ENCODE results near the gene GABRR3. TPM values are rescaled to one million over a fixed set of nuclear protein-coding genes. Genes with fewer than 3 reads are reported as not detected.

GABRR3 gene
- total RNA-seq, 1 experiment from 2014 or later: not detected

DNA sequence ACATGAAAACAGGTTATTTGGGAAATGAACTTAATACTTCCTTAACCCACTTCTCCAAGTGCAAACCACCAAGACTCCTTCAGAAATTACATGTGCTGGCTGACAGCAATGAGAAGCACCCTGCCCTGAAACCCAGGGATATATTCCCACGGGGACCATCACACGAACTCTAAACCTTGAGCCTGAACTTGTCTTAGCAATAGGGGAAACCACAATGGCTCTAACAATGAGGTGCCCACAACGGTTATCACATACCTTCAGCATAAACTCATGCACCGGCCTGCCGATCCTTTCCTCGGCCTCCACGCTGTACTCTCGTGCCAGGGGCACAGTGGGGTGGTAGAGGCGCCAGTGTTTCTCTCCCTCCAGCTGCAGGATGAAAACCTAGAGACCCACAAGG is 76.3 kb downstream of the GABRR3 start:
- peaks cover 12% of the 10 kb centered on the region for H3K4me1 ChIP-seq (ENCODE audit: insufficient read depth, low read length, poor library complexity, severe bottlenecking)
- intact Hi-C loops (cut with micrococcal nuclease; ENCODE audit: unreplicated experiment): no loop called here
- no peak overlapping the region for H3K4me3 ChIP-seq (ENCODE audit: low read depth, low read length, poor library complexity, severe bottlenecking)
- no peaks in the 10 kb centered on the region for H3K27me3 ChIP-seq (replicated peaks; ENCODE audit: insufficient read depth, low read depth, low read length, poor library complexity)
- ChIA-PET POLR2A (ENCODE audit: low non-redundant PET) (no interaction called here), CTCF (no interaction called here)
- no peaks in the 10 kb centered on the region for H3K9me3 ChIP-seq (ENCODE audit: low read depth, low read length, poor library complexity, severe bottlenecking)
- no peaks in the 10 kb centered on the region for H3K36me3 ChIP-seq (ENCODE audit: insufficient read depth, low read length, poor library complexity, severe bottlenecking)
- TF ChIP-seq, protein P1, sequence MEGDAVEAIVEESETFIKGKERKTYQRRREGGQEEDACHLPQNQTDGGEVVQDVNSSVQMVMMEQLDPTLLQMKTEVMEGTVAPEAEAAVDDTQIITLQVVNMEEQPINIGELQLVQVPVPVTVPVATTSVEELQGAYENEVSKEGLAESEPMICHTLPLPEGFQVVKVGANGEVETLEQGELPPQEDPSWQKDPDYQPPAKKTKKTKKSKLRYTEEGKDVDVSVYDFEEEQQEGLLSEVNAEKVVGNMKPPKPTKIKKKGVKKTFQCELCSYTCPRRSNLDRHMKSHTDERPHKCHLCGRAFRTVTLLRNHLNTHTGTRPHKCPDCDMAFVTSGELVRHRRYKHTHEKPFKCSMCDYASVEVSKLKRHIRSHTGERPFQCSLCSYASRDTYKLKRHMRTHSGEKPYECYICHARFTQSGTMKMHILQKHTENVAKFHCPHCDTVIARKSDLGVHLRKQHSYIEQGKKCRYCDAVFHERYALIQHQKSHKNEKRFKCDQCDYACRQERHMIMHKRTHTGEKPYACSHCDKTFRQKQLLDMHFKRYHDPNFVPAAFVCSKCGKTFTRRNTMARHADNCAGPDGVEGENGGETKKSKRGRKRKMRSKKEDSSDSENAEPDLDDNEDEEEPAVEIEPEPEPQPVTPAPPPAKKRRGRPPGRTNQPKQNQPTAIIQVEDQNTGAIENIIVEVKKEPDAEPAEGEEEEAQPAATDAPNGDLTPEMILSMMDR (conservative IDR thresholded peaks at IDR 0.05; ENCODE audit: low read depth, low read length): no peak
- TF ChIP-seq EZH2 (IDR thresholded peaks at IDR 0.05; ENCODE audit: borderline replicate concordance, low read depth, low read length, poor library complexity, severe bottlenecking): no peak
- DNase-seq (ENCODE audit: low spot score): no peak
- H3K27ac ChIP-seq (ENCODE audit: low read depth, low read length, poor library complexity, severe bottlenecking): no peak overlapping the region
- no TSS peak for BruUV-seq (replicated peaks)

- no peak for DNase-seq (ENCODE audit: low spot score)
- Histone ChIP-seq H3K27ac (ENCODE audit: low read depth, low read length, poor library complexity, severe bottlenecking) (no peak overlapping the region), H3K4me3 (ENCODE audit: low read depth, low read length, poor library complexity, severe bottlenecking) (no peak overlapping the region), H3K9me3 (ENCODE audit: low read depth, low read length, poor library complexity, severe bottlenecking) (no peaks in the 10 kb centered on the region), H3K27me3 (replicated peaks; ENCODE audit: insufficient read depth, low read depth, low read length, poor library complexity) (no peaks in the 10 kb centered on the region), H3K4me1 (ENCODE audit: insufficient read depth, low read length, poor library complexity, severe bottlenecking) (peaks cover 12% of the 10 kb centered on the region), H3K36me3 (ENCODE audit: insufficient read depth, low read length, poor library complexity, severe bottlenecking) (no peaks in the 10 kb centered on the region)
- no TSS peak for BruUV-seq (replicated peaks)
- POLR2A ChIA-PET (ENCODE audit: low non-redundant PET): no interaction called here
- CTCF ChIA-PET: no interaction called here
- TF ChIP-seq, protein P1 (conservative IDR thresholded peaks at IDR 0.05; ENCODE audit: low read depth, low read length): no peak
- TF ChIP-seq EZH2 (IDR thresholded peaks at IDR 0.05; ENCODE audit: borderline replicate concordance, low read depth, low read length, poor library complexity, severe bottlenecking): no peak
- intact Hi-C loops (cut with micrococcal nuclease; ENCODE audit: unreplicated experiment): no loop called here
Observed at GRCh38 chr3:97958396-97958795, 76.7 kb downstream of the GABRR3 start.

GRCh38 chr3:97957617-97958311 is 77.4 kb downstream of the GABRR3 start:
- H3K36me3 ChIP-seq (ENCODE audit: insufficient read depth, low read length, poor library complexity, severe bottlenecking): no peaks in the 10 kb centered on the region
- H3K9me3 ChIP-seq (ENCODE audit: low read depth, low read length, poor library complexity, severe bottlenecking): no peaks in the 10 kb centered on the region
- no peak overlapping the region for H3K4me3 ChIP-seq (ENCODE audit: low read depth, low read length, poor library complexity, severe bottlenecking)
- intact Hi-C loops (cut with micrococcal nuclease; ENCODE audit: unreplicated experiment): no loop called here
- no peak overlapping the region for H3K27ac ChIP-seq (ENCODE audit: low read depth, low read length, poor library complexity, severe bottlenecking)
- TF ChIP-seq, protein P1 (conservative IDR thresholded peaks at IDR 0.05; ENCODE audit: low read depth, low read length): no peak
- no peak for TF ChIP-seq EZH2 (IDR thresholded peaks at IDR 0.05; ENCODE audit: borderline replicate concordance, low read depth, low read length, poor library complexity, severe bottlenecking)
- H3K27me3 ChIP-seq (replicated peaks; ENCODE audit: insufficient read depth, low read depth, low read length, poor library complexity): no peaks in the 10 kb centered on the region
- H3K4me1 ChIP-seq (ENCODE audit: insufficient read depth, low read length, poor library complexity, severe bottlenecking): peaks cover 12% of the 10 kb centered on the region
- BruUV-seq (replicated peaks): no TSS peak
- ChIA-PET CTCF (no interaction called here), POLR2A (ENCODE audit: low non-redundant PET) (interaction anchor here (0.7 kb wide), 1 partner anchor 12 kb away, joined by 3 read pairs; no protein-coding TSS in a partner anchor)
- DNase-seq (ENCODE audit: low spot score): no peak
